ENCODE results near the gene OGA. TPM values are rescaled to one million over a fixed set of nuclear protein-coding genes. Genes with fewer than 3 reads are reported as not detected.

Gene OGA
- polyA plus RNA-seq, 2 donors = 40.0 to 47.1 TPM

DNA sequence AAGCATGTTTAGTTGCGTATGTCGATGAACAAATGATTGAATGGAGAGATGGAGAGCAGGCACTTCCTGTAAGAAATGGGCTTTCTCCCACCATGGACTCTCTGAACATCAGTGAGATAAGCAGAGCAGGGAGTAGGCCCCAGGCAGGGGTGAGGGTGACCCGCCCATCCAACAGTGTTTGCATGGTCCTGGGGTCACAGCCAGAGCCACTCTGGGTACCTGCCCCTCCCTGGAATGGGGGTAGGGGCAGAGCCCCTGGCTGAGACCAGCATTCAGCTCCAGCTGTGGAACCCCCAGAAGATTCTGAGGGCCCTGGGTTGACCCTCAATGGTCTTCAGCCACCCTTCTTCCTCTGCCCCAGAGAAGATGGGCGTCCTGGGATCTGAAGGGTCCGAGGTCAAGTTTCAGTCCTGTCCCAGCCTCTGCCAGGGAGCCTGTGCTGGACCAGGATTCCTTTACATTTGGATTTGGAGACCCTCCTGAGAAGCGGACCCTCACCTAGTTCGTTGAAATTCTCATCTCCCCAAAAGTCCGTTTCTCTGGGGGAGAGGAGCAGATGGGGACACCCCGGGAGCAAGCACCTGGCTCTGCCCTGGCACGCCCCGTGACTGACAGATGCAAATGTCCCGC, 40.0 kb downstream of the OGA start:
- Histone ChIP-seq H3K4me1 (ENCODE audit: control insufficient read depth in 2 of 2, insufficient read depth in 2 of 2, low read length in 1 of 2) (peaks cover 16 to 22% of the 10 kb centered on the region in 2 donors), H3K4me3 (ENCODE audit: low read depth in 1 of 2, low read length in 2 of 2) (no peak overlapping the region), H3K9me3 (ENCODE audit: control insufficient read depth in 2 of 2, insufficient read depth in 1 of 2, low read depth in 1 of 2, low read length in 1 of 2) (no peaks in the 10 kb centered on the region), H3K36me3 (ENCODE audit: control insufficient read depth in 2 of 2, insufficient read depth in 2 of 2, low read length in 1 of 2) (no peaks in the 10 kb centered on the region), H3K27ac (ENCODE audit: low read depth in 2 of 2, low read length in 1 of 2) (no peak overlapping the region), H3K27me3 (ENCODE audit: control insufficient read depth in 1 of 2, insufficient read depth in 2 of 2, low read length in 2 of 2) (peaks cover 0 to 28% of the 10 kb centered on the region in 2 donors)
- 60 to 62% methylated on average over 12 of the region's 12 CpGs for WGBS, 2 donors

DNA sequence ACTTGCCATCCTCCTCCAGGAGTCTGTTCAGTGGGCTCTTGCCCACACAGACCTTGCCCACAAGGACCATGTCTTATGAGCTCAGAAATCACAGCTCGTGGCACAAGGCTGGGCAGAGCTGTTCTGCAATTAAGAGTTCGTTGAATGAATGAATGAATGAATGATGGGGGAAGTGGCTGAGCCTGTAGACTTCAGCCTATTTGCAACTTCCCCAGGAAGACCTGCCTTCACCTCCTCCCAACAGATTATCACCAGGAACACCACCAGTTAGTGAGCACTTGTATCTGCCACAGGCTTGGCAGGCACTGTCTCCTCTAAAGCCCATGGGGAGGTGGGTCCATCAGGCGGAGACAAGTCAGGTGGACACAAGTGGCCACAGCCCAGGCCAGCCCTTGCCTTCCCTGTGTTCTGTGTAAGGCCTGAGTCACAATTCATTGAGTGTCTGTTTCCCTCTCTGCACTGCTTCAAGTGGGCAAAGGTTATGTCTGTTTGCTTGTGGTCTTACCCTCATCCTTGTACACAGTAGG, 40.6 kb downstream of the OGA start:
- H3K36me3 ChIP-seq (ENCODE audit: control insufficient read depth in 2 of 2, insufficient read depth in 2 of 2, low read length in 1 of 2) = no peaks in the 10 kb centered on the region
- H3K4me1 ChIP-seq (ENCODE audit: control insufficient read depth in 2 of 2, insufficient read depth in 2 of 2, low read length in 1 of 2) = peaks cover 15 to 19% of the 10 kb centered on the region in 2 donors
- H3K9me3 ChIP-seq (ENCODE audit: control insufficient read depth in 2 of 2, insufficient read depth in 1 of 2, low read depth in 1 of 2, low read length in 1 of 2) = no peaks in the 10 kb centered on the region
- H3K4me3 ChIP-seq (ENCODE audit: low read depth in 1 of 2, low read length in 2 of 2) = no peak overlapping the region
- no peak overlapping the region for H3K27ac ChIP-seq (ENCODE audit: low read depth in 2 of 2, low read length in 1 of 2)
- peaks cover 0 to 32% of the 10 kb centered on the region in 2 donors for H3K27me3 ChIP-seq (ENCODE audit: control insufficient read depth in 1 of 2, insufficient read depth in 2 of 2, low read length in 2 of 2)
- WGBS, 2 donors = 93 to 95% methylated on average over 3 of the region's 3 CpGs

DNA sequence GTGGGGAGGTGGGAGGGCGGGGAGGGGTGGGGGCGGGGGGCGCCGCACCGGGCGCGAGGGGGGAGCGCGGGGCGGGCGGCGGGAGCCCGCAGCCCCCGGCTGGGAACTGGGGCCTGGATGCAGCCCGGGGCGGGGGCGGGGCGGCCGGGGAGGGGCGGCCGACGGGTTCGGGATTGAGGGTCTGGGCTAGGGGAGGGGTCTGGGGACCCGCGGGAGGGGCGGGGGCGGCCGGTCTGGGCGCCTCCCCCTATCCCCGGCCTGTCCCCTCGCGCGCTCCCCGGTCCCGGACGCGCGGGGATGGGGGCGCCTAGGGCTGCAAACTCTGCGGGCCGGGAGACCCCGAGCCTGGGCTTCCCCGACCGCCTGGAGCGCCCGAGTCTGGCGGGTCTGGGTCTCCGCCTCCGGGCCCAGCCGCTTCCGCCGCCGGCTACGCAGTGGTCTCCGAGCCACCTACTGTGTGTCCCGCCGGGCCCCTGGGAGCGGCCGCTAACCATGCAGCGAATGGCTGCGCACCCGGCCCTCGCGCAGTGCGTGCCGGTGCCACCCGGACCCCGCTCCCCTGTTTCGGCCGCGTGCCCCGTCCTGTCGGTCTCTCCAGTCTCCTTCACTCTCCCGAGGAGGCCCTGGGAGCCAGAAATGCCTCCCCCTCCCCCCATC, 42.0 kb downstream of the OGA start:
- no peaks in the 10 kb centered on the region for H3K9me3 ChIP-seq (ENCODE audit: control insufficient read depth in 2 of 2, insufficient read depth in 1 of 2, low read depth in 1 of 2, low read length in 1 of 2)
- peaks cover 9 to 13% of the 10 kb centered on the region in 2 donors for H3K4me1 ChIP-seq (ENCODE audit: control insufficient read depth in 2 of 2, insufficient read depth in 2 of 2, low read length in 1 of 2)
- peak overlapping the region in 1 of 2 donors; percentile 40 for H3K4me3 ChIP-seq (ENCODE audit: low read depth in 1 of 2, low read length in 2 of 2)
- 6 to 13% methylated on average over 30 to 72 of the region's 74 CpGs for WGBS, 2 donors
- H3K27me3 ChIP-seq (ENCODE audit: control insufficient read depth in 1 of 2, insufficient read depth in 2 of 2, low read length in 2 of 2) = peaks cover 0 to 34% of the 10 kb centered on the region in 2 donors
- no peaks in the 10 kb centered on the region for H3K36me3 ChIP-seq (ENCODE audit: control insufficient read depth in 2 of 2, insufficient read depth in 2 of 2, low read length in 1 of 2)
- H3K27ac ChIP-seq (ENCODE audit: low read depth in 2 of 2, low read length in 1 of 2) = no peak overlapping the region

DNA sequence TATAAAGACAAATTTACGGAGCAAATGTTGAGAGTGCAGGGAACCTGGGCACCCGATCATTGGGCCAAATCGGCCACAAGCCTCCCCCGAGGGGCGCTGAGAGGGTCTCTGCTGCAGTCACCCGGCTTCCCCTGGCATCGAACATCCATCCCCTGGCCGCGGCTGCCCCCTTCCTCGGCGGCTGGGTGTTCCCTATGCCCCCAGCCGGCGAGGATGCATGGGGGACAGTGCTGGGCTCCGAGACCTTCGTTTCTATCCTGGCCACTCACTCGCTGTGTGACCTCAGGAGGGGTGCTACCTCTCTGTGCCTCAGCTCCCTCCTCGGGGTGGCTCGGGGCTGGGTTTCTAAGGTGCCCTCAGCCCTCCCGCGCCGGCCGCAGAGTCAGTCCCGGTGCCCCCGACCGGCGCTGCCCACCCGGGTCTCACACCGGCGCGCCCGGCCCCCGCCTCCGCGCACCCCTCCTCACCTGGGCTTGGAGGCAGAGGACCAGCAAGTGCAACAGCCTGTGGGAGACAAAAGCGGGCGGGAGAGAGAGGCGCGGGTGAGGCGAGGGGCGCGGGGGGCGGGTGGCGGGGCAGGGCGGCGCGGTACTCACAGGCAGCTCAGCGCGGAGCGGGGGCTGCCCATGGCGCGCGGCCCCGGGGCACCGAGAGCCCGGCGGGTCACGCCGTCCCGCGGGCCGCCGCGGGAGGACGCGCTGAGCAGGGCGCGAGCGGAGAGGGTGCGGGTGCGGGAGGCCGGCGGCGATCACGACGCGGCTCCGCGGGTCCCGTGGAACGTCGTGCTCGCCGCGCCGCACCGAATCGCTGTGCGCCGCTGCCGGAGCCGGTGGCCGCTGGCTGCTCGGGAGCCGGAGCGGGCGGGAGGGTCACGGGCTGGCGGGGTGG, 42.7 kb downstream of the OGA start, which contains the start of gene FGF8:
TSS of gene FGF8 (minus strand) at position 842 of the 888 bp plus-strand sequence. CDS start at position 628, 214 bp downstream.
- Histone ChIP-seq H3K36me3 (ENCODE audit: control insufficient read depth in 2 of 2, insufficient read depth in 2 of 2, low read length in 1 of 2) (no peaks in the 10 kb centered on the region), H3K4me1 (ENCODE audit: control insufficient read depth in 2 of 2, insufficient read depth in 2 of 2, low read length in 1 of 2) (peaks cover 9 to 13% of the 10 kb centered on the region in 2 donors), H3K27me3 (ENCODE audit: control insufficient read depth in 1 of 2, insufficient read depth in 2 of 2, low read length in 2 of 2) (peaks cover 0 to 34% of the 10 kb centered on the region in 2 donors), H3K9me3 (ENCODE audit: control insufficient read depth in 2 of 2, insufficient read depth in 1 of 2, low read depth in 1 of 2, low read length in 1 of 2) (no peaks in the 10 kb centered on the region), H3K4me3 (ENCODE audit: low read depth in 1 of 2, low read length in 2 of 2) (peak within 1 kb of the TSS in 1 of 2 donors; percentile 40), H3K27ac (ENCODE audit: low read depth in 2 of 2, low read length in 1 of 2) (no peak within 1 kb of the TSS)
- WGBS, 2 donors = 2 to 5% methylated on average over 41 to 98 of the region's 98 CpGs

DNA sequence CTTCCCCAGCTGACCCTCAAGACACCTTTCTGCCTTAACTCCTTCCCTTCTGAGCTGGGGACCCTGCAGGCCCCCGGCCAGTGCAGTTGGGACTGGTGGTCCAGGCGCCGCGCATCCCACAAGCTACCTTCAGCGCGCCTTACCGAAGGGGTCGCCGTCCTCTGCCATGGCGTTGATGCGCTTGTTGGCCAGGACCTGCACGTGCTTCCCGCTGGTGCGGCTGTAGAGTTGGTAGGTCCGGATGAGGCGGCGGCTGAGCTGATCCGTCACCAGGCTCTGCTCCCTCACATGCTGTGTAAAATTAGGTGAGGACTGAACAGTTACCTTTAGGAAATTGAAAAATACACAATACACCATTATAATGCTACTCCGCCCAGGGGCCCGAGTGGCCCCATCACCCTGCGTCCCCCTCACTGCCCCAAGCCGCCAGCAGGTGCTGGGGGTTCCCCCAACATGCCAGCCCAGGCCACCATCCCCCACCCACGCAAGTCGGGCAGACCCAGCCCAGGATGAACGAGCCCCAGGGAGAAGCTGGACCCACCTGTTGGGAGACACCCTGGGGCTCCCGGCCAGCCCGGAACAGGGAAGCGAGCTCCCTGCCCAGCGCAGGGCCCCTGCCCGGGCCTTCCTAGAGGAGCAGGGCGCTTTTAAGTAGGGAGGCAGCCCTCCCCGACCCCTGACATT, 43.5 kb downstream of the OGA start:
- Histone ChIP-seq H3K9me3 (ENCODE audit: control insufficient read depth in 2 of 2, insufficient read depth in 1 of 2, low read depth in 1 of 2, low read length in 1 of 2) (no peaks in the 10 kb centered on the region), H3K36me3 (ENCODE audit: control insufficient read depth in 2 of 2, insufficient read depth in 2 of 2, low read length in 1 of 2) (no peaks in the 10 kb centered on the region), H3K27ac (ENCODE audit: low read depth in 2 of 2, low read length in 1 of 2) (no peak overlapping the region), H3K4me1 (ENCODE audit: control insufficient read depth in 2 of 2, insufficient read depth in 2 of 2, low read length in 1 of 2) (peaks cover 5 to 10% of the 10 kb centered on the region in 2 donors), H3K27me3 (ENCODE audit: control insufficient read depth in 1 of 2, insufficient read depth in 2 of 2, low read length in 2 of 2) (peaks cover 0 to 34% of the 10 kb centered on the region in 2 donors), H3K4me3 (ENCODE audit: low read depth in 1 of 2, low read length in 2 of 2) (no peak overlapping the region)
- 8% methylated on average over 32 of the region's 32 CpGs for WGBS, 2 donors

DNA sequence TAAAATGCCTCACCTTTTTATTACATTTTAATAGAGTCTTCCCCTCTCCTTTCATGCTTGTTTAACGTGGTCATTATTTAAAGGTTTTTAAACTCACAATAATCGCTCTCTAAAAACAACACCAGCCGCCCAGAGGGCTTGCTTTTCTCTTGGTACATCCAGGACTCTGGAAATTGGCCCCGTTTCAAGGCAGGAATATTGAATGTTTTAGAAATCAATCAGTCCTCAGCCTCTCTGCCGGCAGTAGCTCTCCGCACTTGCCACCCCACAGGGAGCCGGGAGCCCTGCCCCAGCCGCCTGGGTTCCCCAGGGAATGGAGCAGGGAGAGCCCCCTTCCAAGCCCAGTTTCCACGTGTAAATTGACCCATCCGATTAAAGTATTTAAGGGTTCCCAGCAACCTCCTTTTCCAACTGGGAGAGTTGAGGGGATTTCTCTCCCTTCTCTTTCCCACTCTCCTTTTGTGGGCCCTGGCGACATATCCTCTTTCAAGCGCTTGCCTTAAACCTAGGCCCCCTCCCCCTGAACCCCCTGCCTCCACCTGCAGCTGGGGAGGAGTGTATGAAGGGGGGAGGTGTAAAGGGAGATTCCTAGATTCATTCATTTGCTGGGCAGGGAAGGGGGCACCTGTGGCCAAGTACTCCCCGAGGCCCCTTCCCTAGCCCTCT, 44.2 kb downstream of the OGA start:
- no peaks in the 10 kb centered on the region for H3K36me3 ChIP-seq (ENCODE audit: control insufficient read depth in 2 of 2, insufficient read depth in 2 of 2, low read length in 1 of 2)
- no peak overlapping the region for H3K27ac ChIP-seq (ENCODE audit: low read depth in 2 of 2, low read length in 1 of 2)
- no peak overlapping the region for H3K4me3 ChIP-seq (ENCODE audit: low read depth in 1 of 2, low read length in 2 of 2)
- H3K9me3 ChIP-seq (ENCODE audit: control insufficient read depth in 2 of 2, insufficient read depth in 1 of 2, low read depth in 1 of 2, low read length in 1 of 2) = no peaks in the 10 kb centered on the region
- peaks cover 0 to 34% of the 10 kb centered on the region in 2 donors for H3K27me3 ChIP-seq (ENCODE audit: control insufficient read depth in 1 of 2, insufficient read depth in 2 of 2, low read length in 2 of 2)
- 6 to 16% methylated on average over 13 of the region's 13 CpGs for WGBS, 2 donors
- H3K4me1 ChIP-seq (ENCODE audit: control insufficient read depth in 2 of 2, insufficient read depth in 2 of 2, low read length in 1 of 2) = peaks cover 0 to 10% of the 10 kb centered on the region in 2 donors

DNA sequence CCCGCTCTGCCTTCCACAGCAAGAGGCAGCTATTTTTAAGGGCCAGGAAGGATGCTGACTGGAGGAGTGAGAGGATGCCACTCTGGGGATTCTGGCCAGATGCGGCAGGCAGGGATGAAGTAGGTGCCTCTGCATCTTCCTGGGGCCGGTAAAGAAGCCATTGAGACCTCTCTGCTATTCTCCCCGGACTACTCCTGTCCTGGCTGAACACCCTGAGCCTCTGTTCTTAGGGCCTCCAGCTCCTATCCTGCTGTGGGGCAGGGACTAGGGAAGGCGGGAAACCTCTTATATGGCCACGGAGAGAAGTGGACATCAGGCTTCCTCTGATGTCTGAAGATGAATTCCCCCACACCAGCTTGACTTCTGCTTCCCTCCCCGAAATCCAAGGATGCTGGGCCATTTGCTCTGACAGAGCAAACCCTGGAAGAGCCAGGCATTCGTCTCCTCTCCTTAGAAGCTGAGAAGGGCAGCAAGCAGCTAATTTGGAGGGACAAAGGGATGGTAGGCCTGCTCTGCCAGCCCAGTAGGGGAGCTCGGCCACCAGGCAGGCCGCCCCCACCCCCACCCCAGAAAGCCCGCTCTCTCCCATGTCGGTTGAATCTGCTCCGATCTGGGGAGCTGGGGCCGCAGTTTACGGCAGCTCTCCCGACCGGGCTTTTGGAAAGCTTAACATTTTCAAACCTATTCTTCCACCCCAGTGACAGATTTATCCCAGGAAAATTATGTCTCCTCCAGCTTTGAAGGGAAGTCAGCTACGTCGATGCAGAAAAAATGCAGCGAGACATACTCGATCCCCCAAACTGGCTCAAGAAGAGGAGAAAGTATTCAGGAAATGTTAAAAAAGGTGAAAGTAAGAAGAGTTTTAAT, 45.1 kb downstream of the OGA start:
- WGBS, 2 donors = 33 to 43% methylated on average over 21 of the region's 21 CpGs
- H3K27me3 ChIP-seq (ENCODE audit: control insufficient read depth in 1 of 2, insufficient read depth in 2 of 2, low read length in 2 of 2) = peaks cover 0 to 34% of the 10 kb centered on the region in 2 donors
- H3K36me3 ChIP-seq (ENCODE audit: control insufficient read depth in 2 of 2, insufficient read depth in 2 of 2, low read length in 1 of 2) = no peaks in the 10 kb centered on the region
- no peaks in the 10 kb centered on the region for H3K9me3 ChIP-seq (ENCODE audit: control insufficient read depth in 2 of 2, insufficient read depth in 1 of 2, low read depth in 1 of 2, low read length in 1 of 2)
- H3K27ac ChIP-seq (ENCODE audit: low read depth in 2 of 2, low read length in 1 of 2) = no peak overlapping the region
- H3K4me1 ChIP-seq (ENCODE audit: control insufficient read depth in 2 of 2, insufficient read depth in 2 of 2, low read length in 1 of 2) = peaks cover 0 to 7% of the 10 kb centered on the region in 2 donors
- H3K4me3 ChIP-seq (ENCODE audit: low read depth in 1 of 2, low read length in 2 of 2) = no peak overlapping the region

All from esophagus (tissue), 2 donors.